SH-SY5Y (cell line): Measurements from ENCODE around the gene CLDN18.

Source experiments
- GATA2 ChIP-seq: IDR thresholded peaks from 2 replicates; pipeline ENCODE4 v1.6.1; 2011; ENCODE audit warnings: mild to moderate bottlenecking, low read depth, low read length
- GATA3 ChIP-seq: IDR thresholded peaks from 2 replicates; pipeline ENCODE4 v1.6.1; 2011; ENCODE audit warnings: low read depth, mild to moderate bottlenecking, low read length, moderate library complexity

DNA sequence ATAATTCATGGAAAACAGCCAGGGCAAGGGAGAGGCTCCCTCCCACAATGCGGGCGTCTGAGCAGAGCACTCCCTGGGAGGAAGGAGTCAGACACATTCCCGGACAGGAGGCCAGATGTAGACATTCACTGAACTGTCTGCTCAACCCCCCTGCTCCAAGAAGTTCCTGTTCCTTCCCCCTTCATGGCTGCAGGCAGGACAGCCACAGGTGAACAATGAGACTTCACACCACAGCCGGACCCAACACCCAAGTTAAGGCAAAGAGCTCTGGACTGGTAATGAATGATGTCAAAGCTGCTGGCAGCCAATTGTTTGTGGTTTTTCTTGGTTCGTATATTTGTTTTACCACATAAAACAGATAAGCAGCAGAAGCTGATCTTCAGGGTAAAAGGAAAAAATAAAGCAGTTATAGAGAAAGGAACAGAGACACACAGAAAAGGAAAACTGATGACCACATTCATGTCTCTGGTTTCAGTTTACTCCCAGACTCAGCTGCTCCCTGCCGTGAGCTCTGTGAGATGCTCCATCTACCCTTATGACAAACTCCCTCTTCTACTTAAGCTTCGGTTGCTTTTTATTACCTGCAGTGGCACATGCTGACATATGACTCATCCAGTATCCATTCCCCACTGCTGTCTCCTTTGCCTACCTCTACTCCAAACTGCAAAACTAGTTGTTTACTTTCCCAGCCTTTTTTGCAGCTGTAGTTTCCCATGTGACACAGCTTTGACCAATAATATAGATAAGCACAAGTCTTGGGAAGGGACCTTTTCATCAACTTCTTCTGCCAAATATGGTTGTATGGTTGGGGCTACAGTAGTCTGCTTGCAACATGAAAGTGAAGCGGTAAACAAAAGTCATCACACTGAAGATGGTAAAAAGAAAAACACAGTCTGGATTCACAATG, 72.4 kb downstream of the CLDN18 start:
- TF ChIP-seq GATA2: no peak
- no peak for TF ChIP-seq GATA3
